GM19238 (cell line): Measurements from ENCODE around the gene MRPL38.

Source experiments
- DNase-seq: peaks from one replicate; pipeline ENCODE4 v3.0.0; 2011; ENCODE audit warnings: low spot score; ENCODE audit not compliant: insufficient read length

MRPL38 gene

GRCh38 chr17:75919611-75920010, 14.9 kb upstream of the MRPL38 start:
- DNase-seq: no peak

- DNase-seq: no peak
Measured at GRCh38 chr17:75917917-75918445, 13.3 kb upstream of the MRPL38 start.

- DNase-seq: no peak
Measured at GRCh38 chr17:75917141-75917916, 12.6 kb upstream of the MRPL38 start.

GRCh38 chr17:75915268-75915667, 10.6 kb upstream of the MRPL38 start:
- no peak for DNase-seq

GRCh38 chr17:75914643-75915267, 10.1 kb upstream of the MRPL38 start:
- no peak for DNase-seq

- DNase-seq: no peak
Measured at GRCh38 chr17:75913537-75914210, 9.0 kb upstream of the MRPL38 start.

- no peak for DNase-seq
Measured at GRCh38 chr17:75910699-75911098, 6.0 kb upstream of the MRPL38 start.

GRCh38 chr17:75909812-75910274, 5.2 kb upstream of the MRPL38 start:
- no peak for DNase-seq

GRCh38 chr17:75909051-75909811, 4.5 kb upstream of the MRPL38 start:
- no peak for DNase-seq

GRCh38 chr17:75908201-75908600, 3.5 kb upstream of the MRPL38 start:
- DNase-seq: no peak

- no peak for DNase-seq
Measured at GRCh38 chr17:75906143-75906884, 1.6 kb upstream of the MRPL38 start.

GRCh38 chr17:75902406-75902805, 2.3 kb downstream of the MRPL38 start:
- DNase-seq: no peak

- no peak for DNase-seq
Measured at GRCh38 chr17:75901727-75902126, 3.0 kb downstream of the MRPL38 start.

GRCh38 chr17:75900691-75901533, 3.8 kb downstream of the MRPL38 start:
- DNase-seq: no peak

- no peak for DNase-seq
Measured at GRCh38 chr17:75899767-75900468, 4.8 kb downstream of the MRPL38 start.

- DNase-seq: no peak
Measured at GRCh38 chr17:75899353-75899752, 5.3 kb downstream of the MRPL38 start.

- no peak for DNase-seq
Measured at GRCh38 chr17:75898791-75899190, 5.9 kb downstream of the MRPL38 start.

- no peak for DNase-seq
Measured at GRCh38 chr17:75898065-75898464, 6.6 kb downstream of the MRPL38 start.
